NCI-H187 treated with DMSO at 0.1 percent for 48 hours (cell line): ENCODE results near the gene ATP2B1.

Experiments
- DNase-seq: peaks from one replicate; lab custom pipeline; 2025; lab: John Stamatoyannopoulos, UW

The ATP2B1 gene

GRCh38 chr12:89692439-89692838, 16.2 kb downstream of the ATP2B1 start:
- DNase-seq = no peak

GRCh38 chr12:89691659-89692058, 17.0 kb downstream of the ATP2B1 start:
- no peak for DNase-seq

GRCh38 chr12:89690925-89691324, 17.7 kb downstream of the ATP2B1 start:
- DNase-seq = no peak

- DNase-seq = no peak
Observed at GRCh38 chr12:89689306-89689705, 19.3 kb downstream of the ATP2B1 start.

GRCh38 chr12:89686311-89686710, 22.3 kb downstream of the ATP2B1 start:
- DNase-seq = no peak

- no peak for DNase-seq
Observed at GRCh38 chr12:89685363-89685972, 23.2 kb downstream of the ATP2B1 start.

GRCh38 chr12:89684136-89684535, 24.5 kb downstream of the ATP2B1 start:
- no peak for DNase-seq

- DNase-seq = no peak
Observed at GRCh38 chr12:89682284-89682683, 26.4 kb downstream of the ATP2B1 start.

GRCh38 chr12:89680409-89680808, 28.2 kb downstream of the ATP2B1 start:
- no peak for DNase-seq

GRCh38 chr12:89679631-89680030, 29.0 kb downstream of the ATP2B1 start:
- DNase-seq = no peak

GRCh38 chr12:89678225-89678624, 30.4 kb downstream of the ATP2B1 start:
- peak; percentile 42 for DNase-seq

- no peak for DNase-seq
Observed at GRCh38 chr12:89676930-89677329, 31.7 kb downstream of the ATP2B1 start.

- DNase-seq = no peak
Observed at GRCh38 chr12:89674326-89674942, 34.2 kb downstream of the ATP2B1 start.

- DNase-seq = no peak
Observed at GRCh38 chr12:89673603-89674002, 35.0 kb downstream of the ATP2B1 start.

GRCh38 chr12:89672589-89672979, 36.1 kb downstream of the ATP2B1 start:
- DNase-seq = no peak

- DNase-seq = no peak
Observed at GRCh38 chr12:89671469-89671868, 37.2 kb downstream of the ATP2B1 start.

- DNase-seq = no peak
Observed at GRCh38 chr12:89669197-89669596, 39.4 kb downstream of the ATP2B1 start.

GRCh38 chr12:89665556-89665955, 43.1 kb downstream of the ATP2B1 start:
- no peak for DNase-seq

GRCh38 chr12:89664441-89664840, 44.2 kb downstream of the ATP2B1 start:
- DNase-seq = no peak

- DNase-seq = no peak
Observed at GRCh38 chr12:89663577-89664357, 44.9 kb downstream of the ATP2B1 start.

- no peak for DNase-seq
Observed at GRCh38 chr12:89662623-89663022, 46.0 kb downstream of the ATP2B1 start.

- DNase-seq = no peak
Observed at GRCh38 chr12:89661706-89662330, 46.8 kb downstream of the ATP2B1 start.

- no peak for DNase-seq
Observed at GRCh38 chr12:89657739-89658138, 50.9 kb downstream of the ATP2B1 start.
